Measurements from ENCODE around the gene KLRG1. TPM values are rescaled to one million over a fixed set of nuclear protein-coding genes. Genes with fewer than 3 reads are reported as not detected.

KLRG1 gene
- 0.33 and 1.0 TPM in 2 replicates for total RNA-seq

DNA sequence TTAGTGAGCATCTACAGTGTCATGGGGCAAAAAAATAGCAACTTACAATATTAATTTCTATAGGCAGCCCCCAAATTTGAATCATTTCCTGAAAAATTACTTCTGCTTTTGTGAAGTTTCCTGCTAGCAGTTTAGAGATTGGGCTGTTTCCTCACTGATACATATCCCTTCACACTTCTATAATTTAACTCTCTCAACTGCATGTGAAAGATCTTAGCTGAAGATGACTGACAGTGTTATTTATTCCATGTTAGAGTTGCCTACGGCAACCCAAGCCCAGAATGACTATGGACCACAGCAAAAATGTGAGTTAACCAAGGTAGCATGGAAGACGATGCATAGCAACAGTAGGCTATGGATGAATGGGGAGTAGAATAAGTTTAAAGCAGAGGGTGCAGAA lies at the start of gene KLRG1:
TSS of gene KLRG1 (plus strand) at position 134 of the 400 bp plus-strand sequence. CDS start at position 224, 90 bp downstream.

DNA sequence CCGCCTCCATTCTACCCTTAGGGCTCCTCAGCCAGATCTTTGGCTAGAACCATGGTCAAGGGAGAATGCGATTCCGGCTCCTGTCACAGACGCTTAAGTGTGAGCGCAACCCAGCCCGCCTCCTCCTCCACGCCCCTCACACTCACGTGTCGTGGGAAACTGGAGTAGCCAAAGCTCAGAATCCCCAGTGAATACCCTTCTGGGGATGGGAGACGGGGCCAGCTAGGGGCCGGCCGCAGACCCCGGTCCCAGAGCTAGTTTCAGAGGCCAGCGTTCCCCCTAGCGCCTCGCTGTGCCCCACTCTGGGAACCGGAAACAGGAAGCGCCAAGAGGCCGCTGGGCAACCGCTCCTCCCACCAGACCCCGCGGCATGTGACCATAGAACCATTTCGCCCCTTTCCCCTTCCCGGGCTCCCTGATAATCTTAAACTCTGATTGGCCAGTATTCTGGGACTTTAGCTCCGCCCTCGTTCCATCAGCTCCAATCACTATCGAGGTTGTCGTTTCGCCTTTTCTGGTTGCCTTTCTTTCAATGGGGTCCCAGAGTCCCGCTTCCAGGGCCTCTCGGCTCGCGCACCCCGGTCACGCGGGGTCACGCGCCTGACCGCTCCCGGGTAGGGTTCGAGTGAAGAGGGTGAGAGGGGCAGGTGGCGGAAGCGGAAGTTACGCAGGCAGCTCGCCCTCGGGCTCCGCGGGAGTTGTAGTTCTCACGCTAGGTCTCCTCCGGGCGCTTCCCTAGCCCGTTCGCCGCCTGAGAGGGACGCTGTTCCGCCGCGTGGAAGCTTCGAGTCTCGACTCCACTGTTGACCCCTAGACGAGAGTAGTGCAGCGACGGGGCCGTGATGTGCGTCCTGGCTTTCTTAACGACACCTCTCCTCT lies 39.8 kb upstream of the KLRG1 start, which contains the start of gene M6PR:
TSS of gene M6PR (minus strand) at position 304 of the 879 bp plus-strand sequence. CDS start 3,241 bp downstream, outside the sequence.

Other genes with a start within 250 kb of the KLRG1 start
- not detected in 2 replicates for gene A2ML1, start 166.9 kb upstream of the KLRG1 start, total RNA-seq
- 14.3 and 20.7 TPM in 2 replicates for gene PHC1, start 75.0 kb upstream of the KLRG1 start, total RNA-seq
- 148 and 239 TPM in 2 replicates for gene M6PR, start 39.9 kb upstream of the KLRG1 start, total RNA-seq
- gene A2M, start 126.4 kb downstream of the KLRG1 start, total RNA-seq = 42.7 and 66.0 TPM in 2 replicates
- gene PZP, start 218.8 kb downstream of the KLRG1 start, total RNA-seq = not detected in 2 replicates